Spleen (tissue), 11 donors: ENCODE results near the gene HSP90AB1. TPM values are rescaled to one million over a fixed set of nuclear protein-coding genes. Genes with fewer than 3 reads are reported as not detected.

Experiments
- DNase-seq: peaks from one replicate; pipeline ENCODE4 v3.0.0-alpha.2; 2020
- H3K27ac ChIP-seq, 8 donors: fragments of 200-600 bp; sonication (generic) in 7 of 8; 1 replicate in 4 of 8; 2 replicates in 4 of 8; pipeline versions ENCODE4 v1.5.0 to v1.8.0; 2016 to 2021; ENCODE audit warnings: inconsistent platforms in 4 of 8, mild to moderate bottlenecking in 4 of 8, moderate library complexity in 1 of 8
- H3K27me3 ChIP-seq, 7 donors: fragments of 200-600 bp; sonication (generic) in 6 of 7; replicated peaks in 1 of 7; 1 replicate in 4 of 7; 2 replicates in 3 of 7; pipeline versions ENCODE4 v1.5.0 to v1.8.0; 2016 to 2021; ENCODE audit warnings: inconsistent platforms in 3 of 7, mild to moderate bottlenecking in 1 of 7
- H3K36me3 ChIP-seq, 6 donors: fragments of 200-600 bp; sonication (generic) in 5 of 6; 1 replicate in 4 of 6; 2 replicates in 2 of 6; pipeline versions ENCODE4 v1.5.0 to v1.8.0; 2016 to 2021; ENCODE audit warnings: inconsistent platforms in 2 of 6
- H3K4me1 ChIP-seq, 6 donors: fragments of 200-600 bp; sonication (generic) in 5 of 6; 1 replicate in 3 of 6; 2 replicates in 3 of 6; pipeline versions ENCODE4 v1.5.0 to v1.8.0; 2016 to 2021; ENCODE audit warnings: inconsistent platforms in 3 of 6
- H3K4me3 ChIP-seq, 8 donors: fragments of 200-600 bp; sonication (generic) in 7 of 8; 1 replicate in 4 of 8; 2 replicates in 4 of 8; pipeline versions ENCODE4 v1.5.0 to v1.8.0; 2016 to 2021; ENCODE audit warnings: inconsistent platforms in 4 of 8, mild to moderate bottlenecking in 4 of 8, moderate library complexity in 2 of 8
- H3K9me3 ChIP-seq, 8 donors: fragments of 200-600 bp; sonication (generic) in 7 of 8; 1 replicate in 4 of 8; 2 replicates in 4 of 8; pipeline versions ENCODE4 v1.5.0 to v1.8.0; 2016 to 2021; ENCODE audit warnings: inconsistent platforms in 4 of 8
- POLR2A ChIP-seq, 3 donors: fragments of 450-650 bp; IDR thresholded peaks; one replicate each; pipeline ENCODE4 v1.5.1; 2017; ENCODE audit warnings: antibody characterized with exemption in 3 of 3, mild to moderate bottlenecking in 1 of 3
- POLR2AphosphoS5 ChIP-seq, 3 donors: sonication (generic); formaldehyde crosslinking; IDR thresholded peaks; one replicate each; pipeline ENCODE4 v1.5.1; 2017; ENCODE audit warnings: antibody characterized with exemption in 3 of 3
- WGBS, 5 donors: extraction: QIAGEN DNeasy Blood & Tissue Kit in 3 of 5; methylation state at CpG; one replicate each; pipeline versions ENCODE4 v1.1.5 to v1.1.7; 2013 to 2018; 5-methylcytosine and 5-hydroxymethylcytosine counted together
- intact Hi-C: fragments of 100-400 bp; cut with DNase I; formaldehyde crosslinking; loops from one replicate; pipeline ENCODE4 v1.15.0; 2023; ENCODE audit warnings: low total_unique reads
- polyA plus RNA-seq, 3 donors: library from polyadenylated mRNA; stranded (reverse); fragments of 200-250 nt; gene quantifications; one replicate each; pipeline ENCODE4 v1.2.1, GENCODE V29; 2013
- total RNA-seq, 7 donors: library from RNA; depleted of rRNA in 3 of 7; stranded (reverse); fragments of >200 nt in 3 of 7; fragmentation: NEBNext Ultra II Directional in 4 of 7; extraction: Animal tissue kit (Norgen Biotek cat#: 25700) in 4 of 7; gene quantifications; one replicate each; pipeline versions ENCODE4 v1.1.0 to v1.2.1, GENCODE V29; 2016 to 2021
- TF ChIP-seq, protein P1 (sequence below), 11 experiments: fragments of 200-600 bp in 7 of 11; fragments of 450-650 bp in 4 of 11; sonication (generic) in 4 of 11; IDR thresholded peaks in 8 of 11; conservative IDR thresholded peaks in 3 of 11; 1 replicate in 7 of 11; 2 replicates in 4 of 11; pipeline versions ENCODE4 v1.4.0 to v1.8.0; 2016 to 2021; ENCODE audit warnings: antibody characterized with exemption in 11 of 11, inconsistent platforms in 4 of 11, mild to moderate bottlenecking in 1 of 11
- donor health status: healthy with polysubstance abuse.
- donor health status: DM: no; HTN: no; CAD: no; lungs with moderate emphysema.
- donor health status: DM: no; HTN: no; CAD: no.
- donor health status: Bipolar disorder and iron deficiency.
- donor health status: healthy.
- donor health status: DM: no; HTN: no; CAD: no.
- donor health status: DM: yes; HTN: yes; CAD: no.

HSP90AB1 gene
- total and polyA plus RNA-seq, 10 donors: 196 to 546 (median 386) TPM

GRCh38 chr6:44257753-44258324 is 10.9 kb downstream of the HSP90AB1 start:
- no peaks in the 10 kb centered on the region for H3K27me3 ChIP-seq
- H3K9me3 ChIP-seq: no peaks in the 10 kb centered on the region
- H3K4me3 ChIP-seq: peak overlapping the region; percentile 78 to 98 (median 88)
- intact Hi-C loops: no loop called here
- H3K27ac ChIP-seq: peak overlapping the region; percentile 91 to 98 (median 94)
- 28 to 37% (median 36%) methylated on average over 15 of the region's 15 CpGs for WGBS, 5 donors
- H3K36me3 ChIP-seq: peaks cover 7 to 81% (median 63%) of the 10 kb centered on the region in 6 donors
- H3K4me1 ChIP-seq: peaks cover 41 to 98% (median 90%) of the 10 kb centered on the region in 6 donors
- TF ChIP-seq, protein P1, sequence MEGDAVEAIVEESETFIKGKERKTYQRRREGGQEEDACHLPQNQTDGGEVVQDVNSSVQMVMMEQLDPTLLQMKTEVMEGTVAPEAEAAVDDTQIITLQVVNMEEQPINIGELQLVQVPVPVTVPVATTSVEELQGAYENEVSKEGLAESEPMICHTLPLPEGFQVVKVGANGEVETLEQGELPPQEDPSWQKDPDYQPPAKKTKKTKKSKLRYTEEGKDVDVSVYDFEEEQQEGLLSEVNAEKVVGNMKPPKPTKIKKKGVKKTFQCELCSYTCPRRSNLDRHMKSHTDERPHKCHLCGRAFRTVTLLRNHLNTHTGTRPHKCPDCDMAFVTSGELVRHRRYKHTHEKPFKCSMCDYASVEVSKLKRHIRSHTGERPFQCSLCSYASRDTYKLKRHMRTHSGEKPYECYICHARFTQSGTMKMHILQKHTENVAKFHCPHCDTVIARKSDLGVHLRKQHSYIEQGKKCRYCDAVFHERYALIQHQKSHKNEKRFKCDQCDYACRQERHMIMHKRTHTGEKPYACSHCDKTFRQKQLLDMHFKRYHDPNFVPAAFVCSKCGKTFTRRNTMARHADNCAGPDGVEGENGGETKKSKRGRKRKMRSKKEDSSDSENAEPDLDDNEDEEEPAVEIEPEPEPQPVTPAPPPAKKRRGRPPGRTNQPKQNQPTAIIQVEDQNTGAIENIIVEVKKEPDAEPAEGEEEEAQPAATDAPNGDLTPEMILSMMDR (IDR thresholded peaks at IDR 0.05 in 8 of 11, conservative IDR thresholded peaks at IDR 0.05 in 3 of 11): peak in 7 of 11 experiments; percentile 0 to 52 (median 7)
- peak in 1 of 3 donors; percentile 36 for TF ChIP-seq POLR2AphosphoS5 (IDR thresholded peaks at IDR 0.05)
- TF ChIP-seq POLR2A (IDR thresholded peaks at IDR 0.05): no peak
- DNase-seq: no peak

DNA sequence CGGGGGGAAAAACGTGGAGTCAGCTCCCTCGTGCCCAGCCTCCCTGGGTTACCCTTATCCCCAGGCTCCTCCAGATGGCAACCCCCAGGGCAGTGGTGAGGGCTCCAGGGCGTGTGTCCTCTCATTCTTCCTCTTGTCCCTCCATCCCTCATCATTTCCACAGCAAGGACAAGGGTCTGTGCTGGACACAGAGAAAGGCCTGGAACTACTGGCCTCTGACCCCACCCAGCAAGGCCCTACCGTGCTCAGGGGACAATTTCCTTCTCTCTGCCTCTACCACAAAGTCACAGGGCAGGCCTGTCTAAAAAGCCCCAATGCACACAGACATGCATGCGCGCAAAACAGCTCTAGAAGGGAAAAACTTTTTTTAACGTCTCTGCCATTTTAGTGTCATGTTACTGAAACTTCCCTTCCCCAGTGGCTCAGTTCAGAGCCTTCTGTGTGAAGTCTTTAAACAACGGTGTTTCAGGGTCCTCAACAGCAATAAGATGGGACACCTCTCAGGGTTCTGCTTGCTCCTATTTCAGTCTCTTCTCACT is 11.5 kb downstream of the HSP90AB1 start:
- Histone ChIP-seq H3K27me3 (no peaks in the 10 kb centered on the region), H3K4me1 (peaks cover 41 to 98% (median 92%) of the 10 kb centered on the region in 6 donors), H3K36me3 (peaks cover 7 to 75% (median 58%) of the 10 kb centered on the region in 6 donors), H3K4me3 (peak overlapping the region in 2 of 8 donors; percentile 92 to 98), H3K9me3 (no peaks in the 10 kb centered on the region), H3K27ac (peak overlapping the region in 7 of 8 donors; percentile 91 to 98 (median 95))
- WGBS, 5 donors: 59 to 74% (median 67%) methylated on average over 9 of the region's 9 CpGs
- DNase-seq: peak; percentile 76
- TF ChIP-seq, protein P1 (IDR thresholded peaks at IDR 0.05 in 8 of 11, conservative IDR thresholded peaks at IDR 0.05 in 3 of 11): no peak
- TF ChIP-seq POLR2AphosphoS5 (IDR thresholded peaks at IDR 0.05) (no peak), POLR2A (IDR thresholded peaks at IDR 0.05) (no peak)
- intact Hi-C loops: no loop called here

- WGBS, 5 donors: 80 to 87% (median 86%) methylated on average over 3 of the region's 3 CpGs
- Histone ChIP-seq H3K4me3 (no peak overlapping the region), H3K36me3 (peaks cover 7 to 70% (median 52%) of the 10 kb centered on the region in 6 donors), H3K9me3 (no peaks in the 10 kb centered on the region), H3K27ac (peak overlapping the region in 7 of 8 donors; percentile 41 to 98 (median 95)), H3K27me3 (no peaks in the 10 kb centered on the region), H3K4me1 (peaks cover 41 to 98% (median 92%) of the 10 kb centered on the region in 6 donors)
- intact Hi-C loops: no loop called here
- peak; percentile 68 for DNase-seq
- TF ChIP-seq POLR2AphosphoS5 (IDR thresholded peaks at IDR 0.05): peak in 1 of 3 donors; percentile 12
- TF ChIP-seq, protein P1 (IDR thresholded peaks at IDR 0.05 in 8 of 11, conservative IDR thresholded peaks at IDR 0.05 in 3 of 11): no peak
These were observed 12.0 kb downstream of the HSP90AB1 start for GRCh38 chr6:44258921-44259320.

DNA sequence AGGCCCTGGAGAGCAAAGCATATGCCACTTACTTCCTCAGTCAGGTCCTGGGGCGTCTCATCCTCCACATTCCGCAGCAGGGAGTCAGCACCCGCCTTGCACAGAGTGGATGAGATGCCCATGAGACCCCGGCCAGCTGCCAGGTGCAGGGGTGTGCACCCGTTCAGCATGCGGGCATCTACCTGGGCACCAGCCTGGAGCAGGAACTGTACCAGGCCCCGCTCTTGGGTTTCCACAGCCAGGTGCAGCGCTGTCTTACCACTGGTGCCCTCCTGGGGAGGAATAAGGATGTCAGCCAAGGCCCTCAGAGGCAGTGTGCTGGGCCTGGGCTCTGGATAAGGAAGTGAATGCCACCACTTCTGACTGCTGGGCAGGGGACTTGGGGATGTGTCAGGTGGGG is 13.1 kb downstream of the HSP90AB1 start:
- Histone ChIP-seq H3K4me3 (peak overlapping the region in 1 of 8 donors; percentile 35), H3K4me1 (peaks cover 41 to 98% (median 90%) of the 10 kb centered on the region in 6 donors), H3K36me3 (peaks cover 2 to 59% (median 42%) of the 10 kb centered on the region in 6 donors), H3K27ac (peak overlapping the region in 7 of 8 donors; percentile 41 to 98 (median 95)), H3K9me3 (no peaks in the 10 kb centered on the region), H3K27me3 (no peaks in the 10 kb centered on the region)
- peak; percentile 81 for DNase-seq
- intact Hi-C loops: no loop called here
- 70 to 93% (median 89%) methylated on average over 8 of the region's 8 CpGs for WGBS, 5 donors
- TF ChIP-seq POLR2AphosphoS5 (IDR thresholded peaks at IDR 0.05) (peak in 2 of 3 donors; percentile 39 to 54), POLR2A (IDR thresholded peaks at IDR 0.05) (no peak)
- TF ChIP-seq, protein P1 (IDR thresholded peaks at IDR 0.05 in 8 of 11, conservative IDR thresholded peaks at IDR 0.05 in 3 of 11): no peak
